Measurements from ENCODE around the gene KIR3DL3.
A peak's percentile ranks its signal among the peaks of the same experiment; 100 is the strongest.
"Not testable (repeated sequence)": the region's sequence is repeated elsewhere in the genome, so short reads cannot be mapped to it uniquely, and the experiment has no call there.

Gene KIR3DL3

GRCh38 chr19:54731191-54731590 lies 6.9 kb downstream of the KIR3DL3 start:
- no peak for DNase-seq

- not testable (repeated sequence) for DNase-seq
Measured at GRCh38 chr19:54738306-54738705, 14.1 kb downstream of the KIR3DL3 start, which contains the start of gene KIR2DL3. TSS of gene KIR2DL3 (plus strand) at chr19:54738513. CDS start at chr19:54738546, 33 bp downstream.

GRCh38 chr19:54738715-54739114 lies 14.5 kb downstream of the KIR3DL3 start:
- DNase-seq, result no peak

GRCh38 chr19:54739587-54740497 lies 15.6 kb downstream of the KIR3DL3 start:
- no peak for DNase-seq

- not testable (repeated sequence) for DNase-seq
Measured at GRCh38 chr19:54741950-54742349, 17.7 kb downstream of the KIR3DL3 start.

- not testable (repeated sequence) for DNase-seq
Measured at GRCh38 chr19:54744080-54744479, 19.8 kb downstream of the KIR3DL3 start.

GRCh38 chr19:54747614-54748322 lies 23.5 kb downstream of the KIR3DL3 start:
- peak in 1 of 56 donors; percentile 2 for DNase-seq

GRCh38 chr19:54750276-54750675 lies 26.0 kb downstream of the KIR3DL3 start:
- not testable (repeated sequence) for DNase-seq

- not testable (repeated sequence) for DNase-seq
Measured at GRCh38 chr19:54756204-54757110, 32.2 kb downstream of the KIR3DL3 start.

- DNase-seq, result not testable (repeated sequence)
Measured at GRCh38 chr19:54758577-54758976, 34.3 kb downstream of the KIR3DL3 start.

- not testable (repeated sequence) for DNase-seq
Measured at GRCh38 chr19:54764219-54764618, 40.0 kb downstream of the KIR3DL3 start.

GRCh38 chr19:54766464-54766863 lies 42.2 kb downstream of the KIR3DL3 start:
- DNase-seq, result not testable (repeated sequence)

- DNase-seq, result not testable (repeated sequence)
Measured at GRCh38 chr19:54769646-54770045, 45.4 kb downstream of the KIR3DL3 start, which contains the start of gene KIR2DL1. TSS of gene KIR2DL1 (plus strand) at chr19:54769793. CDS start at chr19:54769851, 58 bp downstream.

- not testable (repeated sequence) for DNase-seq
Measured at GRCh38 chr19:54770511-54770910, 46.3 kb downstream of the KIR3DL3 start.

GRCh38 chr19:54771018-54771960 lies 47.0 kb downstream of the KIR3DL3 start:
- DNase-seq, result not testable (repeated sequence)

GRCh38 chr19:54772666-54773065 lies 48.4 kb downstream of the KIR3DL3 start:
- DNase-seq, result not testable (repeated sequence)

- not testable (repeated sequence) for DNase-seq
Measured at GRCh38 chr19:54775095-54775815, 51.0 kb downstream of the KIR3DL3 start.

GRCh38 chr19:54775830-54776229 lies 51.6 kb downstream of the KIR3DL3 start:
- DNase-seq, result not testable (repeated sequence)

GRCh38 chr19:54777851-54778250 lies 53.6 kb downstream of the KIR3DL3 start:
- not testable (repeated sequence) for DNase-seq

Measured in amygdala (tissue), 56 donors.